Measurements from ENCODE around the gene TMEM40.
A peak's percentile ranks its signal among the peaks of the same experiment; 100 is the strongest.
"Not testable (repeated sequence)": the region's sequence is repeated elsewhere in the genome, so short reads cannot be mapped to it uniquely, and the experiment has no call there.

TMEM40 gene

DNA sequence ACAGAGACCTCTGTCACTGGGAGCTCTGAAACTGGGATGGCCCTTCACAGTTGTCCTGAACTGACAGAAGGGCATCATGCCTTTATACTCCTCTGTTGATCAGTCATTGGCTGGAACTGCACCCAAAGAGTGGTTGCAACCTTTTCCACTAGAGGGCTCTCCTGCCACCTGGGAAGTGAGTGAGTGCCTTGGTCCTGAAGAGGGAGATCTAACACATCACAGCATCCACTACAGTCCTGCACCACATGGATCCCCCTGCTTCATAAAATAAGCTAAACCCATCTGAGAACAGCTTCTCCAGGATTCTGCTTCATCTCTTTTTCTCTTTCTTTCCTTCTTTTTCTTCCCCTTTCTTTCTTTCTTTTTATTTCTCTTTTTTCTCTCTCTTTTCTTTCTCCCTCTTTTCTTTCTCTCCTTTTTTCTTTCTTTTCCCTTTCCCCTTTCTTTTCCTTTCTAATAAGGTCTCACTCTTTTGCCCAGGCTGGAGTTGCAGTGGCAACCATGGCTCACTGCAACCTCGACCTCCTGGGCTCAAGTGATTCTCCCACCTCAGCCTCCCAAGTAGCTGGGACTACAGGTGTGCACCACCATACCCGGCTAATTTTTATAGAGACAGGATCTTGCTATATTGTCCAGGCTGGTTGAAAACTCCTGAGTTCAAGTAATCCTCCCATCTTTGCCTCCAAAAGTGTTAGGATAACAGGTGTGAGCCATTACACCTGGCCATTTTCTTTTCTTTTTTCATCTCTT is 52.4 kb downstream of the TMEM40 start:
- peak; percentile 79 for DNase-seq (ENCODE audit: low read depth)
- peak; percentile 98 for TF ChIP-seq CTCF (IDR thresholded peaks at IDR 0.05; ENCODE audit: low read length, missing control alignments)
- no peak overlapping the region for H3K4me3 ChIP-seq (replicated peaks; ENCODE audit: low read depth, low read length)

DNA sequence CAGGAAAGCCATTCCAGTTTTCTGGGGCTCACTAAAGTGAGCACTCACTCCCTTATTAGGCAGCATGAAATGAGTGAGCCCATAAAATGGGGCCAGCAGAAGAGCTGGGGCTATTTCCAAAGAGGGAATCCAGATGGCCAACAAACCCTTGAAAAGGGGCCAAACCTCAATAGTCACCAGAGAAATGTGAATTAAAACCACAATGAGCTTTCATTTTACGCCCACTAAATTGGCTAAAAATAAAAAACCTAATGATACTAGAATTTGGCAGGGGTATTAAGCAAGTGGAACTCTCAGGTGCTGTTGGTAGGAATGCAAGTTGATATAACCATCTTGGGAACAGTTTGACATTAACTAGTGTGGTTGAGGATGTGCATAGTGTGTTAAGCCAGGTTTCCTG is 53.1 kb downstream of the TMEM40 start:
- no peak for DNase-seq (ENCODE audit: low read depth)

DNA sequence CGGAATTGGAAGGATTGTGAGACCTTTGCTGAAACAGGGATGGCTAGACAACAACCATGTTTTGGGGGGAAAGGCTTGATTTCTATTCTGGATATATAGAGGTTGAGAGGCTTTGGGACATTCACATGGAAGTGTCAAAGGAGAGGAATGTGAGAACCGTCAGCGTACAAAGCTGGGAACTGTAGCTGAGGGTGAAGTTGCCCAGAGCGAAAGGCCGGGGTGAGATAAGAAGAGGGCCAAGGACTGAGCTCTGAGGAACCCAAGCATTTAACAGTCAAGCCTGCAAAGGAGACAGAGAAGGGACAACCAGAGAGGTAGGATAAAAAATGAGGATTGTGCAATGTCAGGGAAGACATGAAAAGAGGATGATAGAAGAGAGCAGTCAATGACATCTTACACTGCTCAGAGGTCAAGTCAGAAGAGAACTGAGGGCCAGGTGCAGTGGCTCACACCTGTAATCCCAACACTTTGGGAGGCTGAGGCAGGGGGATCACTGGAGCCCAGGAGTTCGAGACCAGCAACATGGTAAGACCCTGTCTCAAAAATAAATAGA is 53.6 kb downstream of the TMEM40 start:
- H3K4me3 ChIP-seq (replicated peaks; ENCODE audit: low read depth, low read length), result no peak overlapping the region
- DNase-seq (ENCODE audit: low read depth), result no peak
- TF ChIP-seq CTCF (IDR thresholded peaks at IDR 0.05; ENCODE audit: low read length, missing control alignments), result no peak

More for the DNA sequence above, 53.1 kb downstream of the TMEM40 start:
- H3K4me3 ChIP-seq (replicated peaks; ENCODE audit: low read depth, low read length), result no peak overlapping the region
- TF ChIP-seq CTCF (IDR thresholded peaks at IDR 0.05; ENCODE audit: low read length, missing control alignments), result no peak

DNA sequence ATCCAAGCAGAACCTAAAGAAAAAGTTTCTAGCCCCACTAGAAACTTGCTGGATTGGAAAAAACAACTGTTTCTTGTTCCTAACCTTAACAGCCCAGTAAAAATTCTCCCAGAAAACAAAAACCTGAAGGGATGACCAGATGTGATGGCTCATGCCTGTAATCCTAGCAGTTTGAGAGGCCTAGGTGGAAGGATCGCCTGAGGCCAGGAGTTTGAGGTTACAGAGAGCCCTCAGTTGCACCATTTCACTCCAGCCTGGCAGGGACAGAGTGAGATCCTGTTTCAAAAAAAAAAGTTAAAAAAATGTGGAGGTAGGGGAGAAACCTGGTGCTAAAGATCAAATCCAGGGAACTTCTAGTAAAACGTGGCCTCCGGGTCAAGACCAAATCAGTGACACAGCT is 56.6 kb downstream of the TMEM40 start:
- TF ChIP-seq CTCF (IDR thresholded peaks at IDR 0.05; ENCODE audit: low read length, missing control alignments), result no peak
- no peak for DNase-seq (ENCODE audit: low read depth)

DNA sequence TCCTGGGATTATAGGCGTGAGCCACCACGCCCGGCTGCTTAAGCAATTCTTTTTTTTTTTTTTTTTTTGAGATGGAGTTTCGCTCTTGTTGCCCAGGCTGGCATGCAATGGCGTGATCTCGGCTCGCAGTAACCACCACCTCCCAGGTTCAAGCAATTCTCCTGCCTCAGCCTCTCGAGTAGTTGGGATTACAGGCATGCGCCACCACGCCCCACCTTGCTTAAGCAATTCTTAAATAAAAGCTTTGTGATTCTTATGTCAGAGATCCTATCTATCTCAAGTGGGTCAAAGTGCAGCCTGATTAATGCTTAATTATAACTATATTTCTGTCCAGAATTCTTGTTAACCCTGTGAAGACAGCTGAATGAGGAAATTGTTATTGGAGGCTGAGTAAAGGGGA is 57.5 kb downstream of the TMEM40 start:
- H3K4me3 ChIP-seq (replicated peaks; ENCODE audit: low read depth, low read length); DNase-seq (ENCODE audit: low read depth): not testable (repeated sequence)

More for the DNA sequence above, 56.6 kb downstream of the TMEM40 start:
- H3K4me3 ChIP-seq (replicated peaks; ENCODE audit: low read depth, low read length), result no peak overlapping the region

DNA sequence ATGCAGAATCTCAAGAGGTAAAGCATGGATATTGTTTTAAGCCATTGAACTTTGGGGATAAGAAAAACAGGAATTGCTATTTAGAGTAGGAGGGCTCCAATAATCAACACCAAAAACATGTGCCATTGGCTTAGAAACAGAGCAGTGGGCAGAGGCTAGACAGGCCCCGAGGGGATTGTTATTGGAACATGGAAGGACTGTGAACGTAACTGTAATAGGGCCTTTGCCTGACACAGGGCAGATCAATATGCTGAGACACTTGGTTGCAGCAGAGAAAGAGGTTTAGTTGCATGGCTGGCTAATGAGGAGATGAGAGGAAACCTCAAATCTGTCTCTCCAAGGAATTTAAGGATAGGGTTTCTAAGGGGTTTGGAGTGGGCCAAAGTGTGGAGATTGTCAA is 58.3 kb downstream of the TMEM40 start:
- TF ChIP-seq CTCF (IDR thresholded peaks at IDR 0.05; ENCODE audit: low read length, missing control alignments), result no peak
- DNase-seq (ENCODE audit: low read depth), result no peak
- H3K4me3 ChIP-seq (replicated peaks; ENCODE audit: low read depth, low read length), result no peak overlapping the region

DNA sequence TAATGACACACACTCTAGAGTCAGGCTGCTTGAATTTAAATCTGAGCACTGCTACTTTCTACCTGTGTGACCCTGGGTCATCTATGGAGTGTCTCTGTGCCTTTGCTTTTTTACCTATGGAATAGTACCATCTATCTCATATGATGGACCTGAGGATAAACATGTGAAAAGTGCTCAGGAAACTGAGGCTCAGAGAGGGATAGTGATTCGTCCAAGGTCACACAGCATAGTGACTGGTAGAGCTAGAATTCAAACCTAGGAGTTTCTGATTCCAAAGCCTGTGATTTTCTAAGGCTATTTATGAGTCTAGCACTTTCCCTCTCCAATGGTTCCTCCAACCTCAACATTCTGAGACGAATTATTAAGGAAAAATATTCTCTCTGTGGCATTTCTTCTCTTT is 63.1 kb downstream of the TMEM40 start:
- no peak overlapping the region for H3K4me3 ChIP-seq (replicated peaks; ENCODE audit: low read depth, low read length)
- TF ChIP-seq CTCF (IDR thresholded peaks at IDR 0.05; ENCODE audit: low read length, missing control alignments), result no peak
- DNase-seq (ENCODE audit: low read depth), result no peak

Data from fibroblast of pulmonary artery (primary cell).